Measurements from ENCODE around the gene PLD6. TPM values are rescaled to one million over a fixed set of nuclear protein-coding genes. Genes with fewer than 3 reads are reported as not detected.

The PLD6 gene
- total RNA-seq, 1 experiment from 2014 or later: 0.09 TPM

- Histone ChIP-seq H3K9me3 (ENCODE audit: control insufficient read depth, low read depth, low read length) (no peaks in the 10 kb centered on the region), H4K8ac (replicated peaks; ENCODE audit: insufficient read length, low read depth, low read length) (no peak overlapping the region), H3K23me2 (ENCODE audit: insufficient read length, low read depth, low read length, poor library complexity, severe bottlenecking) (no peaks in the 10 kb centered on the region), H3K27me3 (ENCODE audit: insufficient read depth, low read length) (no peaks in the 10 kb centered on the region), H3K14ac (ENCODE audit: insufficient read depth, low read length) (no peak overlapping the region), H3K18ac (ENCODE audit: insufficient read length, low read depth, low read length) (no peak overlapping the region), H4K20me1 (ENCODE audit: control insufficient read depth, insufficient read depth, insufficient read length) (no peaks in the 10 kb centered on the region), H2BK20ac (ENCODE audit: low read depth, low read length, poor library complexity, severe bottlenecking) (no peak overlapping the region), H4K5ac (ENCODE audit: insufficient read length, low read depth, low read length) (no peak overlapping the region), H2BK12ac (ENCODE audit: insufficient read length, low read depth, low read length) (no peak overlapping the region), H2BK5ac (ENCODE audit: insufficient read length, low read length) (no peak overlapping the region), H3K79me1 (ENCODE audit: insufficient read depth, low read depth, low read length, poor library complexity, severe bottlenecking) (no peaks in the 10 kb centered on the region), H3K9ac (ENCODE audit: extremely low read depth, insufficient read length, low read length) (no peak overlapping the region), H3K56ac (ENCODE audit: insufficient read length, low read depth, low read length) (no peak overlapping the region), H3K4me1 (ENCODE audit: insufficient read depth, low read length) (no peaks in the 10 kb centered on the region), H3K4me2 (ENCODE audit: insufficient read depth, insufficient read length, low read length) (no peak overlapping the region), H2BK120ac (ENCODE audit: low read depth, low read length, poor library complexity, severe bottlenecking) (no peak overlapping the region), H2AFZ (ENCODE audit: low read length) (no peak overlapping the region), H4K91ac (ENCODE audit: insufficient read length, low read depth, low read length) (no peak overlapping the region), H3K4ac (ENCODE audit: low read depth, low read length) (no peak overlapping the region), H3K23ac (ENCODE audit: insufficient read length, low read depth, low read length) (no peak overlapping the region), H2AK5ac (ENCODE audit: insufficient read length, low read length) (no peak overlapping the region), H3K27ac (ENCODE audit: insufficient read length, low read depth, low read length) (no peak overlapping the region), H2BK15ac (ENCODE audit: low read depth, low read length) (no peak overlapping the region), H3T11ph (ENCODE audit: low read length) (no peak overlapping the region), H3K79me2 (ENCODE audit: insufficient read depth, low read length) (no peaks in the 10 kb centered on the region)
- Mint-ChIP-seq H3K9me3 (no peaks in the 10 kb centered on the region), H3K27ac (no peak overlapping the region; a peak in 1 of 7 replicates), H3K36me3 (ENCODE audit: insufficient read depth in 1 of 3, low read depth in 3 of 3) (peaks cover 29 to 81% (median 60%) of the 10 kb centered on the region in 3 experiments; a peak in 6 of 7 replicates), H3K27me3 (ENCODE audit: low read depth) (no peaks in the 10 kb centered on the region), H3K4me1 (peaks cover 2 to 12% of the 10 kb centered on the region in 2 experiments; a peak in 2 of 4 replicates), H3K4me3 (no peak overlapping the region)
- no CpG with 5 or more reads among the region's 12 CpGs for WGBS (ENCODE audit: extremely low coverage, insufficient read length, low lambda C conversion rate)
- no peak for DNase-seq
- no peak for TF ChIP-seq CTCF (conservative IDR thresholded peaks at IDR 0.05)
Observed at GRCh38 chr17:17175917-17176316, 30.2 kb downstream of the PLD6 start.

Measured in H9 (cell line).